Mammary epithelial cell (primary cell): ENCODE measurements around the gene CA11.

Experiments used
- CTCF ChIP-seq, 2 donors: IDR thresholded peaks in 1 of 2; conservative IDR thresholded peaks in 1 of 2; 2 replicates each; pipeline ENCODE4 v1.5.1; 2011 to 2012; ENCODE audit warnings: inconsistent platforms in 2 of 2, low read length in 2 of 2, mild to moderate bottlenecking in 2 of 2, control low read depth in 1 of 2, low read depth in 1 of 2; ENCODE audit not compliant: insufficient read depth in 1 of 2; ENCODE audit errors: extremely low read depth in 1 of 2
- EZH2 ChIP-seq: IDR thresholded peaks from 2 replicates; pipeline ENCODE4 v1.6.1; 2012; ENCODE audit warnings: low read length, inconsistent platforms, borderline replicate concordance

GRCh38 chr19:48680436-48681126 is 34.6 kb upstream of the CA11 start:
- no peak for TF ChIP-seq CTCF (conservative IDR thresholded peaks at IDR 0.05 in 1 of 2, IDR thresholded peaks at IDR 0.05 in 1 of 2; ENCODE audit: extremely low read depth in 1 of 2, insufficient read depth in 1 of 2, low read depth in 1 of 2, low read length in 2 of 2)
- TF ChIP-seq EZH2: no peak
